Stomach (tissue), 9 donors: ENCODE measurements around the gene PHB1. TPM values are rescaled to one million over a fixed set of nuclear protein-coding genes. Genes with fewer than 3 reads are reported as not detected.
A peak's percentile ranks its signal among the peaks of the same experiment; 100 is the strongest.

Experiments used
- DNase-seq, 2 donors: peaks; one replicate each; pipeline versions ENCODE4 v3.0.0 to v3.0.0-alpha.2; 2013 to 2019
- H3K27ac ChIP-seq, 5 donors: fragments of 200-600 bp in 4 of 5; sonication (generic) in 4 of 5; one replicate each; pipeline ENCODE4 v1.5.1; 2013 to 2019; ENCODE audit warnings: mild to moderate bottlenecking in 1 of 5, moderate library complexity in 1 of 5
- H3K27me3 ChIP-seq, 3 donors: fragments of 200-600 bp; sonication (generic); one replicate each; pipeline ENCODE4 v1.5.1; 2017 to 2019; ENCODE audit warnings: mixed run types in 1 of 3
- H3K36me3 ChIP-seq, 4 donors: fragments of 200-600 bp; sonication (generic); 1 replicate in 3 of 4; 2 replicates in 1 of 4; pipeline ENCODE4 v1.5.1; 2016 to 2019
- H3K4me1 ChIP-seq, 4 donors: fragments of 200-600 bp; sonication (generic); one replicate each; pipeline ENCODE4 v1.5.1; 2016 to 2019
- H3K4me3 ChIP-seq, 4 donors: fragments of 200-600 bp; sonication (generic) in 3 of 4; one replicate each; pipeline ENCODE4 v1.5.1; 2016 to 2019; ENCODE audit warnings: mild to moderate bottlenecking in 1 of 4
- H3K9me3 ChIP-seq, 4 donors: fragments of 200-600 bp; sonication (generic); one replicate each; pipeline ENCODE4 v1.5.1; 2016 to 2019
- CTCF ChIP-seq, 7 experiments: fragments of 450-650 bp in 4 of 7; fragments of 200-600 bp in 3 of 7; sonication (generic) in 3 of 7; IDR thresholded peaks; one replicate each; pipeline ENCODE4 v1.5.1; 2016 to 2019; ENCODE audit warnings: antibody characterized with exemption in 7 of 7, control low read depth in 2 of 7, mild to moderate bottlenecking in 1 of 7
- EP300 ChIP-seq: sonication (generic); formaldehyde crosslinking; IDR thresholded peaks from one replicate; pipeline ENCODE4 v1.6.1; 2017; ENCODE audit warnings: antibody characterized with exemption
- POLR2A ChIP-seq, 4 donors: fragments of 450-650 bp; IDR thresholded peaks; one replicate each; pipeline ENCODE4 v1.6.1; 2016; ENCODE audit warnings: antibody characterized with exemption in 4 of 4, control low read depth in 2 of 4, mild to moderate bottlenecking in 1 of 4, moderate library complexity in 1 of 4
- POLR2AphosphoS5 ChIP-seq, 3 donors: sonication (generic); formaldehyde crosslinking; IDR thresholded peaks; one replicate each; pipeline ENCODE4 v1.6.1; 2016; ENCODE audit warnings: antibody characterized with exemption in 3 of 3
- WGBS, 5 donors: extraction: QIAGEN DNeasy Blood & Tissue Kit in 3 of 5; methylation state at CpG; one replicate each; pipeline versions ENCODE4 v1.1.5 to v1.1.7; 2013 to 2018; 5-methylcytosine and 5-hydroxymethylcytosine counted together
- intact Hi-C: fragments of 100-400 bp; cut with DNase I; formaldehyde crosslinking; loops from one replicate; pipeline ENCODE4 v1.15.1; 2023; ENCODE audit warnings: low total_unique reads
- polyA plus RNA-seq, 3 donors: library from polyadenylated mRNA; stranded (reverse); fragments of 200-250 nt; gene quantifications; one replicate each; pipeline ENCODE4 v1.2.3, GENCODE V29; 2013
- total RNA-seq, 5 donors: library from RNA; depleted of rRNA; stranded (reverse); fragments of >200 nt; gene quantifications; one replicate each; pipeline versions ENCODE4 v1.1.0 to v1.2.3, GENCODE V29; 2014 to 2016
- donor health status: healthy with polysubstance abuse.
- donor health status: Bipolar disorder and iron deficiency.
- donor health status: healthy.

The PHB1 gene
- total and polyA plus RNA-seq, 8 donors, result 44.3 to 152 (median 102) TPM

GRCh38 chr17:49450181-49450580 is 35.5 kb upstream of the PHB1 start:
- Histone ChIP-seq H3K9me3 (no peaks in the 10 kb centered on the region), H3K36me3 (no peaks in the 10 kb centered on the region), H3K27ac (no peak overlapping the region), H3K27me3 (peaks cover 0 to 23% (median 0%) of the 10 kb centered on the region in 3 donors), H3K4me3 (no peak overlapping the region), H3K4me1 (no peaks in the 10 kb centered on the region)
- no peak for DNase-seq
- intact Hi-C loops, result no loop called here
- WGBS, 5 donors, result 79 to 83% (median 81%) methylated on average over 4 of the region's 4 CpGs
- TF ChIP-seq POLR2A (IDR thresholded peaks at IDR 0.05), result no peak
- TF ChIP-seq EP300, result no peak
- TF ChIP-seq CTCF (IDR thresholded peaks at IDR 0.05), result no peak
- TF ChIP-seq POLR2AphosphoS5 (IDR thresholded peaks at IDR 0.05), result no peak

GRCh38 chr17:49447628-49448302 is 33.1 kb upstream of the PHB1 start:
- 79 to 84% (median 83%) methylated on average over 9 of the region's 9 CpGs for WGBS, 5 donors
- Histone ChIP-seq H3K36me3 (no peaks in the 10 kb centered on the region), H3K27me3 (peaks cover 0 to 37% (median 0%) of the 10 kb centered on the region in 3 donors), H3K4me1 (no peaks in the 10 kb centered on the region), H3K9me3 (no peaks in the 10 kb centered on the region), H3K4me3 (no peak overlapping the region), H3K27ac (no peak overlapping the region)
- intact Hi-C loops, result no loop called here
- TF ChIP-seq POLR2AphosphoS5 (IDR thresholded peaks at IDR 0.05) (no peak), CTCF (IDR thresholded peaks at IDR 0.05) (no peak), EP300 (no peak), POLR2A (IDR thresholded peaks at IDR 0.05) (no peak)
- peak in 1 of 2 donors; percentile 29 for DNase-seq

GRCh38 chr17:49445591-49445990 is 30.9 kb upstream of the PHB1 start:
- TF ChIP-seq CTCF (IDR thresholded peaks at IDR 0.05) (no peak), POLR2AphosphoS5 (IDR thresholded peaks at IDR 0.05) (no peak), POLR2A (IDR thresholded peaks at IDR 0.05) (no peak)
- H3K9me3 ChIP-seq, result no peaks in the 10 kb centered on the region
- no peaks in the 10 kb centered on the region for H3K36me3 ChIP-seq
- DNase-seq, result no peak
- H3K27ac ChIP-seq, result no peak overlapping the region
- peaks cover 0 to 51% (median 3%) of the 10 kb centered on the region in 3 donors for H3K27me3 ChIP-seq
- no peak overlapping the region for H3K4me3 ChIP-seq
- intact Hi-C loops, result no loop called here
- no peaks in the 10 kb centered on the region for H3K4me1 ChIP-seq
- WGBS, 5 donors, result 82 to 92% (median 86%) methylated on average over 4 to 7 of the region's 7 CpGs

- H3K9me3 ChIP-seq, result no peaks in the 10 kb centered on the region
- intact Hi-C loops, result no loop called here
- H3K27me3 ChIP-seq, result peaks cover 0 to 62% (median 14%) of the 10 kb centered on the region in 3 donors
- DNase-seq, result no peak
- TF ChIP-seq CTCF (IDR thresholded peaks at IDR 0.05) (no peak), EP300 (no peak), POLR2A (IDR thresholded peaks at IDR 0.05) (no peak), POLR2AphosphoS5 (IDR thresholded peaks at IDR 0.05) (no peak)
- no peak overlapping the region for H3K27ac ChIP-seq
- H3K4me3 ChIP-seq, result no peak overlapping the region
- WGBS, 5 donors, result 80 to 86% (median 84%) methylated on average over 6 to 12 of the region's 12 CpGs
- H3K4me1 ChIP-seq, result no peaks in the 10 kb centered on the region
- H3K36me3 ChIP-seq, result no peaks in the 10 kb centered on the region
Measured at GRCh38 chr17:49444384-49444783, 29.7 kb upstream of the PHB1 start.
